Measurements from ENCODE around the gene ITPKB. TPM values are rescaled to one million over a fixed set of nuclear protein-coding genes. Genes with fewer than 3 reads are reported as not detected.
"Not testable (repeated sequence)": the region's sequence is repeated elsewhere in the genome, so short reads cannot be mapped to it uniquely, and the experiment has no call there.

The ITPKB gene
- total RNA-seq, 1 donor from 2014 or later = 44.1 TPM

- peaks cover 10% of the 10 kb centered on the region for H3K4me1 ChIP-seq
- no peak overlapping the region for H3K27ac ChIP-seq
- H3K4me3 ChIP-seq = no peak overlapping the region
- H3K36me3 ChIP-seq = no peaks in the 10 kb centered on the region
- DNase-seq (no peak), ATAC-seq (no peak)
- no peaks in the 10 kb centered on the region for H3K9me3 ChIP-seq
- H3K27me3 ChIP-seq = no peaks in the 10 kb centered on the region
- intact Hi-C loops (cut with DNase I) = no loop called here
- TF ChIP-seq CTCF (IDR thresholded peaks at IDR 0.05) = no peak
Measured at GRCh38 chr1:226776975-226777374, 37.9 kb upstream of the ITPKB start.

GRCh38 chr1:226776066-226776465 lies 37.0 kb upstream of the ITPKB start:
- intact Hi-C loops (cut with DNase I) = no loop called here
- Histone ChIP-seq H3K4me1 (peaks cover 10% of the 10 kb centered on the region), H3K9me3 (no peaks in the 10 kb centered on the region), H3K4me3 (no peak overlapping the region), H3K27me3 (no peaks in the 10 kb centered on the region), H3K27ac (no peak overlapping the region), H3K36me3 (no peaks in the 10 kb centered on the region)
- ATAC-seq (no peak), DNase-seq (no peak)
- no peak for TF ChIP-seq CTCF (IDR thresholded peaks at IDR 0.05)

GRCh38 chr1:226772446-226773139 lies 33.5 kb upstream of the ITPKB start:
- H3K27ac ChIP-seq = no peak overlapping the region
- intact Hi-C loops (cut with DNase I) = no loop called here
- DNase-seq (no peak), ATAC-seq (peak; percentile 37)
- H3K9me3 ChIP-seq = no peaks in the 10 kb centered on the region
- no peaks in the 10 kb centered on the region for H3K27me3 ChIP-seq
- no peaks in the 10 kb centered on the region for H3K36me3 ChIP-seq
- no peak overlapping the region for H3K4me3 ChIP-seq
- TF ChIP-seq CTCF (IDR thresholded peaks at IDR 0.05) = no peak
- no peaks in the 10 kb centered on the region for H3K4me1 ChIP-seq

GRCh38 chr1:226767170-226767569 lies 28.1 kb upstream of the ITPKB start:
- H3K9me3 ChIP-seq; DNase-seq; H3K4me3 ChIP-seq; H3K36me3 ChIP-seq; intact Hi-C loops (cut with DNase I); H3K27ac ChIP-seq; ATAC-seq; H3K4me1 ChIP-seq; H3K27me3 ChIP-seq: not testable (repeated sequence)

- ATAC-seq = no peak
- no peak for TF ChIP-seq CTCF (IDR thresholded peaks at IDR 0.05)
- Histone ChIP-seq H3K4me1 (no peaks in the 10 kb centered on the region), H3K27me3 (no peaks in the 10 kb centered on the region), H3K36me3 (no peaks in the 10 kb centered on the region), H3K9me3 (no peaks in the 10 kb centered on the region), H3K27ac (no peak overlapping the region), H3K4me3 (no peak overlapping the region)
- DNase-seq = no peak
- intact Hi-C loops (cut with DNase I) = no loop called here
Measured at GRCh38 chr1:226766565-226766964, 27.5 kb upstream of the ITPKB start.

- H3K36me3 ChIP-seq = no peaks in the 10 kb centered on the region
- intact Hi-C loops (cut with DNase I) = no loop called here
- H3K4me1 ChIP-seq = no peaks in the 10 kb centered on the region
- no peak overlapping the region for H3K27ac ChIP-seq
- no peak for DNase-seq
- TF ChIP-seq CTCF (IDR thresholded peaks at IDR 0.05) = no peak
- no peaks in the 10 kb centered on the region for H3K9me3 ChIP-seq
- H3K27me3 ChIP-seq = no peaks in the 10 kb centered on the region
- no peak for ATAC-seq
- no peak overlapping the region for H3K4me3 ChIP-seq
Measured at GRCh38 chr1:226764533-226764932, 25.5 kb upstream of the ITPKB start.
